NCI-H1930 (cell line): ENCODE measurements around the gene CDH26.

Source experiments
- DNase-seq, 2 experiments: peaks; one replicate each; lab custom pipeline; 2025; lab: John Stamatoyannopoulos, UW

The CDH26 gene

DNA sequence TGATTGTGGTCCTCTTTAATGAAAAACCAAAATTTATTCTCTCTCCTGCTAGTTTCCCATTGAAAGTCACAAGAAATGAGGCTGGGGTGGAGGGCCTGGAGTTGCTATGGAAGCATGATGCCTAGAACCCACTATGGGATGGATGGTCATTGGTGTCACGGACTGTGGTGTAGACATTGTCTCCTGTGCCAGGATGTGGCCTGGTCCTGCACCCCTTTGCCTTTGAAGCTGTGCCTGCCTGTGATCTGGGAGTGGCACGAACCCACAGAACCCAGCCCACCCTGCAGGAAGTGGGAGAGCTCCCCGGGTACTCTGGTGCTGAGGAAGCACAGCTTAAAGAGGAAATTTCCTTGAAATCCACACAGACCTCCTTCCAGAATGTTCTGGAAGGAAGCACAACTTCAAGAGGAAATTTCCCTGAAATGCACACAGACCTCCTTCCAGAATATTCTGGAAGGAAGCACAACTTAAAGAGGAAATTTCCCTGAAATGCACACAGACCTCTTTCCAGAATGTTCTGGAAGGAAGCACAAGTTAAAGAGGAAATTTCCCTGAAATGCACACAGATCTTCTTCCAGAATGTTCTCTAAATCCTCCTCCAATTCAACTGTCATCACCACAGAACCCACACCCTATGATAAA, 105.6 kb downstream of the CDH26 start:
- no peak for DNase-seq
